T follicular helper cell (primary cell): ENCODE results near the gene HMCN2.

Source experiments
- DNase-seq: peaks from one replicate; pipeline ENCODE4 v3.0.0-alpha.2; 2020; ENCODE audit warnings: low read depth
- total RNA-seq, 2 experiments: gene quantifications; one replicate each; lab custom pipeline; 2026; lab: John Stamatoyannopoulos, UW

HMCN2 gene, protein sequence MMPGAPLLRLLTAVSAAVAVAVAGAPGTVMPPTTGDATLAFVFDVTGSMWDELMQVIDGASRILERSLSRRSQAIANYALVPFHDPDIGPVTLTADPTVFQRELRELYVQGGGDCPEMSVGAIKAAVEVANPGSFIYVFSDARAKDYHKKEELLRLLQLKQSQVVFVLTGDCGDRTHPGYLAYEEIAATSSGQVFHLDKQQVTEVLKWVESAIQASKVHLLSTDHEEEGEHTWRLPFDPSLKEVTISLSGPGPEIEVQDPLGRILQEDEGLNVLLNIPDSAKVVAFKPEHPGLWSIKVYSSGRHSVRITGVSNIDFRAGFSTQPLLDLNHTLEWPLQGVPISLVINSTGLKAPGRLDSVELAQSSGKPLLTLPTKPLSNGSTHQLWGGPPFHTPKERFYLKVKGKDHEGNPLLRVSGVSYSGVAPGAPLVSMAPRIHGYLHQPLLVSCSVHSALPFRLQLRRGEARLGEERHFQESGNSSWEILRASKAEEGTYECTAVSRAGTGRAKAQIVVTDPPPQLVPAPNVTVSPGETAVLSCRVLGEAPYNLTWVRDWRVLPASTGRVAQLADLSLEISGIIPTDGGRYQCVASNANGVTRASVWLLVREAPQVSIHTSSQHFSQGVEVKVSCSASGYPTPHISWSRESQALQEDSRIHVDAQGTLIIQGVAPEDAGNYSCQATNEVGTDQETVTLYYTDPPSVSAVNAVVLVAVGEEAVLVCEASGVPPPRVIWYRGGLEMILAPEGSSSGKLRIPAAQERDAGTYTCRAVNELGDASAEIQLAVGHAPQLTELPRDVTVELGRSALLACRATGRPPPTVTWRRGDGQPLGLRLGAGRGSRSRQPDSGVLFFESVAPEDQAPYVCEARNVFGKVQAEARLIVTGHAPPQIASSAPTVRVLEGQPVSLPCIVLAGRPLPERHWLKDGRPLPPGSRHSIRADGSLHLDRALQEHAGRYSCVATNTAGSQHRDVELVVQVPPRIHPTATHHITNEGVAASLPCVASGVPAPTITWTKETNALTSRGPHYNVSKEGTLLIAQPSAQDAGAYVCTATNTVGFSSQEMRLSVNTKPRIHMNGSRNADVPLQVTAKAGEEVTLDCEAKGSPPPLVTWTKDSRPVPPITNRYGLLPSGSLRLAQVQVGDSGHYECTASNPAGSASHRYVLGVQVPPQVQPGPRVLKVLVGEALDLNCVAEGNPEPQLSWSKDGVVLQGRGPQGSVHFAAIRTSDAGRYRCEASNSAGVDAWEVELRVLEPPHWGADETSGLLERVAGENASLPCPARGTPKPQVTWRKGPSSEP (N-terminal part only)
- total RNA-seq, result 0 to 0.06 reads per million in 2 experiments

DNA sequence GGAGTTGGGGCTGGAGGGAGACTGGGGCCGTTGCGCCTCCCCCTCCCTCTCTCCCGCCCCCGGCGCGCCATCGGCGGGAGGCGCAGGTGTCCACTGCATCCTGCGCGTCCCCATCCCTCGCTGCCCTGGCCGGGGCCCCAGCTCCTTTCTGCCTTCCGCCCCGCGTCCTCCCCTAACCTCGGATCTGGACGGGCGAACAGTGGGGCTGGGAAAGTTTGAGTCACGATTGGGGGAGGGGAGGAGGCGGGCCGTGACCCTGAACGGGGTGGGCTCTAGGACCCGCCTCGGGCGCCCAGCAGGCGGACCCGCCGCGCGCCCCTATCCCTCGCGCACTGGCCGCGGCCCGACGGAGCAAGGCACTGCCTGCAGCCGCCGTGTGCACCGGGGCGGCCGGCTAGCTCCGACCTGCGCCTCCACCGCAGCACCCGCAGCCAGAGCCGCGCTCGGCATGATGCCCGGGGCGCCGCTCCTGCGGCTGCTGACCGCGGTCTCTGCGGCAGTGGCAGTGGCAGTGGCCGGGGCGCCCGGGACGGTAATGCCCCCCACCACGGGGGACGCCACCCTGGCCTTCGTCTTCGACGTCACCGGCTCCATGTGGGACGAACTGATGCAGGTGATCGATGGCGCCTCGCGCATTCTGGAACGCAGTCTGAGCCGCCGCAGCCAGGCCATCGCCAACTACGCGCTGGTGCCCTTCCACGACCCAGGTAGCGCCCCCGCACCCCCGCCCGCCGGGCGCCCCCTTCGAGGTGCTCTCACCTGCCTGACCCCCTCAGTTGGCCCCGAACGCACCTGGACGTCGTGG lies at the start of gene HMCN2:
TSS of gene HMCN2 (plus strand) at position 330 of the 805 bp plus-strand sequence. CDS start at position 449, 119 bp downstream.
- no peak for DNase-seq

- no peak for DNase-seq
These were observed 47.7 kb upstream of the HMCN2 start for GRCh38 chr9:130217838-130218237.

GRCh38 chr9:130219661-130220096 lies 45.9 kb upstream of the HMCN2 start:
- no peak for DNase-seq

- DNase-seq, result no peak
These were observed 45.2 kb upstream of the HMCN2 start for GRCh38 chr9:130220352-130220751.

DNA sequence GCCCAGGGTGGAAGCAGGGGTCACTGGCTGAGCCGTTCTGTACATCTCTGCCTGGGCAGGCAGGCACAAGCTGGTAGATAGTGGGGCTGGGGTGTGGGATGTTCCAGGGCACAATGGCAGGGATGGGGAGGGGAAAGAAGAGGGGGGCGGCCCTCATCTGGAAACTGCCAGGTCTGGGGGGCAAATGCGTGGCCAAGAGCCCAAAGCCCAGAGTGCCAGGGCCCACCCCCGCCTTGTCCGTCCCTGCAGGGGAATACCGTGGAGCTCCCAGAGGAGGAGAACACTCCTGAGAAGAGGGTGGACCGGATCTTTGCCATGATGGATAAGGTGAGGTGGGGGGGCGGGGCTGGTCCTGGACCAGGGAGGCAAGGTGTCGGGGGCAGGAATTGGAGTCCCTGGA lies 42.7 kb upstream of the HMCN2 start:
- no peak for DNase-seq

DNA sequence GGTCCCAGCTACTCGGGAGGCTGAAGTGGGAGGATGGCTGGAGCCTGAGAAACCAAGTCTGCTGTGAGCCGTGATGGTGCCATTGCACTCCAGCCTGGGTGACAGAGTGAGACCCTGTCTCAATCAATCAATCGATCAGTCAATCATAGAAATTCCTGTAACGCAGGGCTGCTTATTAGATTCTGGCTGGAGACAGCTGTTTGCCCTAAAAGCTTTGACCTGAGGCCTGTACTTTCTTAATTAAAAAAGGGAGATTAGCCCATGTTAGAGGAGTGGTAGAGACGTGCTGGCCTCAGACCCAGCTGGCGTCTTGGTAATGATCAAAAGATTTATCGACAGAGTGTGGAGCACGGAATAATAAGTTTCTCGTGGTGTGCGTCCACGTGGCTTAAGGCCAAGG lies 40.5 kb upstream of the HMCN2 start:
- no peak for DNase-seq

DNA sequence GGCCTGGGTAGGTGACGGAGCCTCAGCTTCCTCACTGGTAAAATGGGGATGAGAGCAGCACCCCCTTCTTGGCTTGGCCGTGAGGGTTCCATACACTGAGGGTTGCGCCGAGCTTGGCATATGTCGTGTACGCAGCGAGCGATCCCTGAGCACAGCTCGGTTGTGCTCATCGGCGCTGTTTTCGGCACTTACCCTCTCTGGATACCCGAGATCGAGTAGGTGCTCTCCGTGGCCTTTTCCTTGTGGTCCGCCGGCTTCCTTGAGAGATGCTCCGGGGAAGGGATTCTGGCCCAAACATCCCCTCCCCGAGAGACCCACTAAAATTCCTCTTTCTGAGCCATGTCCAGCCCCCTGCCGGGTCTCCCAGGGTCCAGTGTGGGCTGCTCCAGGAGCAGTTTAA lies 40.0 kb upstream of the HMCN2 start:
- DNase-seq, result no peak

DNA sequence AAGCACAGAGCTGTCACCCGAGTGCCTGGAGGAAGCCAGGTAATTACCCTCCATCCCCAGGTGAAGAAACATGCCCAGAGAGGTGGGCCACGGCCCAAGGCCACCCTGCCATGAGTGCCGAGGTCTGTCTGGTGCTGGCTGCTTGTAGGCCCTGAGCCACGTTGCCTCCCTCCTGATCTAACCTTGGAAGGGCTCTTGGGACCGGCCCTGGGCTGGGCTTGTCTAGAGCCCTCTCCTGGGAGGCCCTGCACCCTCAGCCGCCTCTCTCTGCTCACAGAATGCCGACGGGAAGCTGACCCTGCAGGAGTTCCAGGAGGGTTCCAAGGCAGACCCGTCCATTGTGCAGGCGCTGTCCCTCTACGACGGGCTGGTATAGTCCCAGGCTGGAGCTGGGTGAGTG lies 39.4 kb upstream of the HMCN2 start:
- no peak for DNase-seq

GRCh38 chr9:130227833-130228232 lies 37.7 kb upstream of the HMCN2 start:
- DNase-seq, result no peak

DNA sequence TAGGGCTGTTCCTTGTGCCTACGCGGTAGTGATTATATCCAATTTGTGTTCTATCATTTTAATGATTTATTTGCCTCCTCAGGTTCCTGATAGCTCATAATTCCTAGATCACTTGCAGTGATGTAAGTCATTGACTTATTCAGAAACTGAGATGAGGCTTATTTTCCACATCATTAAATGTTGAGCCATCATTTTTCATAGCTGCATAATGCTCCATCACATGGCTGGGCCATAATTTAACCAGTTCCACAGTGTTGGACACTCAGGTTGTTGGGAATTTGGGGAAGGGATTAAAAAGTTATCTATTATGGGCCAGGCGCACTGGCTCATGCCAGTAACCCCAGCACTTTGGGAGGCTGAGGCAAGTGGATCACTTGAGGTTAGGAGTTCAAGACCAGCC lies 35.8 kb upstream of the HMCN2 start:
- DNase-seq, result no peak

DNA sequence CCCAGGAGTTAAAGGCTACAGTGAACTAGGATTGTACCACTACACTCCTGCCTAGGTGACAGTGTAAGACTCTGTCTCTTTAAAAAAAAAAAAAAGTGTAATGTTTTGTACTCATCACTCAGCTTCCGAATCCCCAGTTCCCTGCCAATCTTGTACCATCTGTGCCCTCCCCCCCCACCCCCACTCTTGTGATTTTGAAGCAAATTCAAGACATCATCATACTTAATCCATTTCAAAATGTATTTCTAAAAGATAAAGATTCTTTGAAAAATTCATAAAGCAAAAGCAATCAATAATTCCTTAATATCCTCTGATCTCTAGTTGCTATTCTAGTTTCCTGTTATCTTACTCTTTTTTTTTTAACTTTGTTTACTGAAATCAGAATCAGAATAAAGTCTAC lies 34.9 kb upstream of the HMCN2 start:
- no peak for DNase-seq

DNA sequence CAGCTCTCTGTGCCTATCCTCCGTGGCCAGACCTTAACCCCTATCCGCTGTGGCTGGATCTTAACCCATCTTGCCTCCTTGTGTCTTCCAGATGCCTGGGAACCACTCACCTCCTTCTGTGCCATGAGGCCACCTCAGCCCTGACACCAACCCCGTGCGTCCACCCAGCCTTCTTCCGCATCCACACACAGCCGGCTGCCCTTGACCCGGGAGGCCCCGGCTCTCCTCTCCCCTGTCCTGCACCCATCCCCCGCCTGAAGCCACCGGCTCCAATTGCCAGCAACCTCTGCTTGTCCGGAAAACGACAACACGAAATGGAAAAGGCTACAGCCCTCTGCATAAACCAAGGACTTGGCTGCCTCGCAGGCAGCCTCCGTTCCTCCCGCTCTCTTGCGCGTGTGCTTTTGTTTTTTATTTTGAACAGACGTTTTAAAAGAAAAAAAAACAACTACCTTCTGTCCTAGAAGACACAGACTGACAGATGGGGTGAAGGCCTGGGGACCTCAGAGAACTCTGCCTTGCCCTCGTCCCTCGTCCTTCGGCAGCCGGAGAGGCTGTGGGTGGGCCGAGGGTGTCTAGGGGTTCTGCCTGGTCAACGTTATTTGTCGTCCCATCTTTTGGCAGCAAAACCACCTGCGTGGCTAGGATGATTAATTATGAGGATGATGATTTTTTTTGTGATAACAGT lies 32.5 kb upstream of the HMCN2 start:
- DNase-seq, result no peak

DNA sequence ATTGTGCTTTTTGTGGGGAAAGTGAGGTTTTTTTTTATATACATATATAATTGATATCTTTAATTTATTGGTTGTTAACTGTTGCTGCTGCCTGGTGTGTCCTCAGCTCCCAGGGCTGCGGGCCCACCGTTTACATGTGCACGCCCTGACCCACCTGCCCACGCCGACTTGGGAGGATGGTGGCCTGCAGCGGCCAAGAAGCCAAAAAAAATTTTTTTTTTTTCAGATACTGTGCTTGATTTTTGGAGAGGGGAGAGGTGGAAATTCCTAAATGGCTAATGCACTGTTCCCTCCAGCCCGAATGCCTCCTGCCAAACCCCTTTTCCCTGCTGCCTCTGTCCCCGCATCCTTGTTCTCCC lies 32.0 kb upstream of the HMCN2 start:
- no peak for DNase-seq

DNA sequence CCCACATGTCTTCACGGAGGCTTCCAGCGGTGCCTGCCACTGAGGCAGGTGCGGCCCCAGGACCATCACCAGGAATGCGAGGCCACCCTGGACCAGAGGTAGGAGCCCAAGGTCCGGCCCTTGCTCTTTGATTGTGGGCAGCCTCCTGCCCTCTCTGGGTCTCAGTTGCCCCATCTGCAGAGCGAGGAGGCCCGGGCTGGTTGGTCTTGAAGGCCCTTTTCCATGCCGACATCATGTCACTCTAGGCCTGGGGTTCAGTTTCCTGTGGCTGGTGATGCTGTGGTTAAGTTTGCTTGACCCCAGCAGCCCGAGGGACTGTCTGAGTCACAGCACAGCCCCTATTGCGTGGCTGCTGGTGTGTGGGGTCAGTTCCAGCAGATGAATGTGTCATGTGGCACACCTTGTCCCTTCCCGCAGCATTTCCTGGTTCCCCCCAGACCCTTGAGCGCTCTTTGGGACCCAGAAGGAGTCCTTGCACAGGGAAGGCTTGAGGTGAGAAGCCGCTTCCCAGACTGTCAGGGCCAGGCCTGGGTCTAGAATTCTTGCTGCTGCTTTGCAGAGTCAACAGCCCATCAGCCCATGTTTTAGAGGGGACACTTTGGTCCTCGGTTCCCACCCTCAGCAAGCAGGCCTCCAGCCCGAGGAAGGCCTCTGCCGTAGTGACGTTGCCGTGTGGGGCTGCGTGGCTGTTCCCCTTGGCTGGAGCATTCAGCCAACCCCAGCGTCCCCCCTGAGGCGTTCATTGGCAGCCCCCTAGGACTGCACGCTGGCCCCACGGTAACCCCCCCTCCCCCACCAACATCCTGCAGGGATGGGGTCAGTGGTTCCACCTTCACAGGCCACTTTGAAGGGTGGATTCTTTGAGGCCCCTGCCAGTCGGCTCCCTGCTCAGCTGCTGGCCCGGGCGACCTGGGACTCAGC lies 31.0 kb upstream of the HMCN2 start:
- no peak for DNase-seq

DNA sequence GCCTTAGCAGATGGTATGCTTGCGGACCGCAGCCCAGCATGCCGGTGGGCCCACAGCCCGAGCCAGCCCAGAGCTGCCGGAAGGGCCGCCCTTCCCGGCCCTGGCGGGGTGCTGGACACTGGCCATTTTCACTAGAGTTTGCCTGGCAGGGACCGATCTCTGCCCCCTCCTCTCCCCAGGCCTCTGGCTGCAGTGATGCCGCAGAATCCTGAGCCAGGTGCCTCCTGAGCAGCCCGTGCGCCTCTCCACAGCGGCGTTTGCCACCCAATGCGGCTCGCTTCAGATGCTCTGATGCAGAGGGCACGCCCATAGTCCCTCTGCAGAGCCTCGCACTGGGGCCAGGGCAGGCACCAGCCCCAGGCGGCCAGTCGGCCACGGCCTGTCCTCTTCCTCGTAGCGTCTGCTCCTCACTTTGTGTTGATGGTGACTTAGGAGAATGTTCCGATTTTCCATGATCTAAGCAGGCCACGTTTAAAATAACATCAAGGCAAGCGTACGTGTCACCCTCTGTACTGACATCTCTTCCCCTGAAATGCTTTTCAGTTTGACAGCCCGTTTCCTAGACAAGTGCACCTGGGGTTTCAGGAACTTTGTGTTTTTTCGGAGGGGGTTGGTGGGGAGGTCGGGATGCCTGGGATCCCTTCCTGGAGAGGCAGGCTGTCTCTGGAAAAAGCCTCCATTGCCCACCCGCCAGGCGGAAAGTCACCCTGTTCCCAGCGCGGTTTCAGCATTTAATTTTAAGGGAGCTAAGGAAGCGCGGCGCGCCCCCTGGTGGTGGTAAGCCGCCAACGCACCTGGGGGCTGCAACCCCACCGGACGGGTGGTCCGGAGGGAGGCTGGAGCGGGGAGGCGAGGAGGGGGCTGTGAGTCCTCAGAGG lies 29.8 kb upstream of the HMCN2 start:
- peak; percentile 50 for DNase-seq

- DNase-seq, result no peak
These were observed 29.0 kb upstream of the HMCN2 start for GRCh38 chr9:130236436-130236985.

- no peak for DNase-seq
These were observed 28.5 kb upstream of the HMCN2 start for GRCh38 chr9:130237076-130237475.
